Measurements from ENCODE around the gene LIN37.

LIN37 gene

DNA sequence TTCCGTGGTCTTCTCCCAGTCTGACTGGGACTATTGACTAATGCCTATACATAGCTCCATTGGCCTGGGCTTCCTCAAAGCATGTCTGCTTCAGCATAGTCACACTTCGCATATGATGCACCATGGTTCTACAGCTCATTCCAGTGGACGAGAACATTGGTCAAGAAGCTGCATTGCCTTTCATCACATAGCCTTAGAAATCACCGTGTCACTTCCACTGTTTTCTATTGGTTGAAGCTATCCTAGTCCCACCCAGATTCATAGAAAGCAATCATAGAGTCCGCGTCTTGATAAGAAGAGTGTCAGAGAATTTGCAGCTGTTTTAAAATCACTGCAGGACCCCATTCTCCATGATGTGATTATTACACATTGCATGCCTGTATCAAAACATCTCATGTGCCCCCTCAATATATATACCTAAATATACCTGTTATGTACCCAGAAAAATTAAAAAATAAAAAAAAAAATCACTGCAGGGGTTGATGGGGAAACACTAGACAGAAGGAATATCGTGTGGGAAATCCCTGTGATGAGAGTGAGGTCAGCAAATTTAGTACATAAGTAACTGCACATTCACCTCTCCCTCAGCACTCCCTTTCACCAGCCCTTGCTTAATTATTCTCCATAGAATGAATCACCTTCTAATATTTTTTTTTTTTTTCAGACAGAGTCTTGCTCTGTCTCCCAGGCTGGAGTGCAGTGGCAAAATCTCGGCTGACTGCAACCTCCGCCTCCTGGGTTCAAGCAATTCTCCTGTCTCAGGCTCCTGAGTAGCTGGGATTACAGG is 24.8 kb downstream of the LIN37 start:
- Histone ChIP-seq H2AFZ (ENCODE audit: low read depth, low read length) (no peak overlapping the region), H3K4me1 (ENCODE audit: insufficient read depth, low read length) (peaks cover 28% of the 10 kb centered on the region), H3K36me3 (ENCODE audit: insufficient read depth, low read length) (peaks cover 21% of the 10 kb centered on the region), H3K4me2 (ENCODE audit: insufficient read depth, low read length) (no peak overlapping the region), H3K27me3 (ENCODE audit: insufficient read depth, low read length, poor library complexity) (no peaks in the 10 kb centered on the region), H3K9ac (ENCODE audit: low read depth, low read length) (no peak overlapping the region), H3K9me3 (ENCODE audit: insufficient read depth, low read length, severe bottlenecking) (no peaks in the 10 kb centered on the region), H3K79me2 (ENCODE audit: insufficient read depth, low read length) (peaks cover 26% of the 10 kb centered on the region), H3K27ac (ENCODE audit: low read length) (no peak overlapping the region), H3K4me3 (ENCODE audit: low read depth in 1 of 2, low read length in 2 of 2) (no peak overlapping the region), H4K20me1 (ENCODE audit: insufficient read depth, low read length) (peaks cover 24% of the 10 kb centered on the region; the same call in 1 of the 2 replicates)
- DNase-seq, result no peak
- no peak for ATAC-seq (ENCODE audit: insufficient read depth, low read depth)
- TF ChIP-seq, protein P1, sequence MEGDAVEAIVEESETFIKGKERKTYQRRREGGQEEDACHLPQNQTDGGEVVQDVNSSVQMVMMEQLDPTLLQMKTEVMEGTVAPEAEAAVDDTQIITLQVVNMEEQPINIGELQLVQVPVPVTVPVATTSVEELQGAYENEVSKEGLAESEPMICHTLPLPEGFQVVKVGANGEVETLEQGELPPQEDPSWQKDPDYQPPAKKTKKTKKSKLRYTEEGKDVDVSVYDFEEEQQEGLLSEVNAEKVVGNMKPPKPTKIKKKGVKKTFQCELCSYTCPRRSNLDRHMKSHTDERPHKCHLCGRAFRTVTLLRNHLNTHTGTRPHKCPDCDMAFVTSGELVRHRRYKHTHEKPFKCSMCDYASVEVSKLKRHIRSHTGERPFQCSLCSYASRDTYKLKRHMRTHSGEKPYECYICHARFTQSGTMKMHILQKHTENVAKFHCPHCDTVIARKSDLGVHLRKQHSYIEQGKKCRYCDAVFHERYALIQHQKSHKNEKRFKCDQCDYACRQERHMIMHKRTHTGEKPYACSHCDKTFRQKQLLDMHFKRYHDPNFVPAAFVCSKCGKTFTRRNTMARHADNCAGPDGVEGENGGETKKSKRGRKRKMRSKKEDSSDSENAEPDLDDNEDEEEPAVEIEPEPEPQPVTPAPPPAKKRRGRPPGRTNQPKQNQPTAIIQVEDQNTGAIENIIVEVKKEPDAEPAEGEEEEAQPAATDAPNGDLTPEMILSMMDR (IDR thresholded peaks at IDR 0.05; ENCODE audit: borderline replicate concordance, extremely low read depth, low read length, poor library complexity, severe bottlenecking), result no peak
- TF ChIP-seq EZH2 (IDR thresholded peaks at IDR 0.05; ENCODE audit: borderline replicate concordance, low read depth, low read length, severe bottlenecking), result no peak

DNA sequence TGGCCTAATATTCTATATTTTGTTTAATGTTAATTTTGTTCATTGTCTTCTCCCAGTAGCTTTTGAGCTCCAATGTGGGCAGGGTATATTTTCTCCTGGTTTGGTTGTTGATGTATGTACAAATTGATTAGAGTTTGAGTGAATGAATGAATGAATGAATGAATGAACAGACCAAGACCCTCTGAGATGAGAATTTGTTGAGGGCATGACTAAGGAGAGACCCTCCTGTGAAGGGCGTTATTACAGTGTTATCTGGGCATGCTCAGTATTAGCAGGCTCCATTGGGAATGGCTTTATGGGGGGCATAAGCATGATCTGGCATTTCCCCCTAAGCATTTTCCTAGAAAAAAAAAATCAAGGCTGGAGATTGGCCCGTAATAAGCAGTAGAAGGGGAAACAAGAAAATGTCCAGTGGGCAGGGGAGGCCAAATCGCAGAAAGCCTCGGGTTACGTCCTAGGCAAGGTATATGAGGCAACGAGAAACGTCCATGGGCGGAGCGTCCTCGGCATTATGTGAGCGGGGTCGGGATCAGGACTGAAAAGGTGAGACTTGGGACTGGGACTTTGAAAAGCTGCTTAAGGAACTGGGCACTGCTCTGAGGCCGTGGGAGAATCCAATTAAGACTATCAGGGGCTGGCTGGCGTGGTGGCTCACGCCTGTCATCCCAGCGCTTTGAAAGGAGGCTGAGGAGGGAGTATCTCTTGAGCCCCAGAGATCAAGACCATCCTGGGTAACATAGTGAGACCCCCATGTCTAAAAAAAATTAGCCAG is 26.1 kb downstream of the LIN37 start:
- ATAC-seq (ENCODE audit: insufficient read depth, low read depth) (no peak), DNase-seq (no peak)
- peak overlapping the region in 1 of 2 experiments; percentile 48; a peak in 2 of 4 replicates for H3K4me3 ChIP-seq (ENCODE audit: low read depth in 1 of 2, low read length in 2 of 2)
- peaks cover 24% of the 10 kb centered on the region for H3K36me3 ChIP-seq (ENCODE audit: insufficient read depth, low read length)
- no peaks in the 10 kb centered on the region for H3K9me3 ChIP-seq (ENCODE audit: insufficient read depth, low read length, severe bottlenecking)
- peaks cover 29% of the 10 kb centered on the region for H3K4me1 ChIP-seq (ENCODE audit: insufficient read depth, low read length)
- TF ChIP-seq, protein P1 (IDR thresholded peaks at IDR 0.05; ENCODE audit: borderline replicate concordance, extremely low read depth, low read length, poor library complexity, severe bottlenecking), result no peak
- no peak for TF ChIP-seq EZH2 (IDR thresholded peaks at IDR 0.05; ENCODE audit: borderline replicate concordance, low read depth, low read length, severe bottlenecking)
- H2AFZ ChIP-seq (ENCODE audit: low read depth, low read length), result peak overlapping the region; percentile 79
- H4K20me1 ChIP-seq (ENCODE audit: insufficient read depth, low read length), result peaks cover 26% of the 10 kb centered on the region; the same call in 1 of the 2 replicates
- H3K9ac ChIP-seq (ENCODE audit: low read depth, low read length), result peak overlapping the region; percentile 33; the same call in 1 of the 2 replicates
- H3K27ac ChIP-seq (ENCODE audit: low read length), result peak overlapping the region; percentile 45; the same call in 1 of the 2 replicates
- H3K79me2 ChIP-seq (ENCODE audit: insufficient read depth, low read length), result peaks cover 34% of the 10 kb centered on the region
- peak overlapping the region; percentile 65 for H3K4me2 ChIP-seq (ENCODE audit: insufficient read depth, low read length)
- no peaks in the 10 kb centered on the region for H3K27me3 ChIP-seq (ENCODE audit: insufficient read depth, low read length, poor library complexity)

DNA sequence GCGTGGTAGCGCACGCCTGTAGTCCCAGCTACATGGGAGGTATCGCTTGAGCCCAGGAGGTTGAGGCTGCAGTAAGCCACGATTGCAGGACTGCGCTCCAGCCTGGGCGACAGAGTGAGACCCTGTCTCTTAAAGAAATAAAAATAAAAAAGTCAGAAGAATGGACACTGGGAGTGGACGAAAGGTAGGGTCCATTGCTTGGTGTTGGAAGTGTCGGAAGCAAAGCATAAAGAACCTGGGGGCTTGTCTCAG is 26.6 kb downstream of the LIN37 start:
- Histone ChIP-seq H3K79me2 (ENCODE audit: insufficient read depth, low read length) (peaks cover 38% of the 10 kb centered on the region), H3K9ac (ENCODE audit: low read depth, low read length) (peak overlapping the region; percentile 33; the same call in 1 of the 2 replicates), H3K9me3 (ENCODE audit: insufficient read depth, low read length, severe bottlenecking) (no peaks in the 10 kb centered on the region), H3K4me2 (ENCODE audit: insufficient read depth, low read length) (peak overlapping the region; percentile 65), H4K20me1 (ENCODE audit: insufficient read depth, low read length) (peaks cover 29% of the 10 kb centered on the region; the same call in 1 of the 2 replicates), H2AFZ (ENCODE audit: low read depth, low read length) (peak overlapping the region; percentile 79), H3K27ac (ENCODE audit: low read length) (peak overlapping the region; percentile 45; the same call in 1 of the 2 replicates), H3K36me3 (ENCODE audit: insufficient read depth, low read length) (peaks cover 29% of the 10 kb centered on the region), H3K4me3 (ENCODE audit: low read depth in 1 of 2, low read length in 2 of 2) (peak overlapping the region in 1 of 2 experiments; percentile 48; a peak in 2 of 4 replicates), H3K4me1 (ENCODE audit: insufficient read depth, low read length) (peaks cover 29% of the 10 kb centered on the region), H3K27me3 (ENCODE audit: insufficient read depth, low read length, poor library complexity) (no peaks in the 10 kb centered on the region)
- no peak for DNase-seq
- TF ChIP-seq, protein P1 (IDR thresholded peaks at IDR 0.05; ENCODE audit: borderline replicate concordance, extremely low read depth, low read length, poor library complexity, severe bottlenecking), result no peak
- TF ChIP-seq EZH2 (IDR thresholded peaks at IDR 0.05; ENCODE audit: borderline replicate concordance, low read depth, low read length, severe bottlenecking), result no peak
- peak; percentile 16 for ATAC-seq (ENCODE audit: insufficient read depth, low read depth)
